Subcutaneous abdominal adipose tissue (tissue), 5 donors: ENCODE results near the gene POU3F2.

Source experiments
- H3K27ac ChIP-seq: one replicate; pipeline ENCODE4 v1.7.0; 2013; ENCODE audit warnings: low read depth, mild to moderate bottlenecking, inconsistent platforms, low read length, moderate library complexity
- H3K27me3 ChIP-seq, 5 donors: one replicate each; pipeline ENCODE4 v1.7.0; 2013; ENCODE audit warnings: low read length in 5 of 5, inconsistent platforms in 1 of 5; ENCODE audit not compliant: control insufficient read depth in 5 of 5, insufficient read depth in 4 of 5
- H3K36me3 ChIP-seq, 5 donors: one replicate each; pipeline ENCODE4 v1.7.0; 2013; ENCODE audit warnings: low read length in 5 of 5; ENCODE audit not compliant: control insufficient read depth in 5 of 5, insufficient read depth in 5 of 5
- H3K4me1 ChIP-seq, 5 donors: one replicate each; pipeline ENCODE4 v1.7.0; 2013; ENCODE audit warnings: low read length in 5 of 5, mild to moderate bottlenecking in 3 of 5, moderate library complexity in 1 of 5; ENCODE audit not compliant: control insufficient read depth in 5 of 5, insufficient read depth in 5 of 5
- H3K4me3 ChIP-seq, 5 donors: one replicate each; pipeline ENCODE4 v1.7.0; 2013; ENCODE audit warnings: low read length in 5 of 5, low read depth in 1 of 5
- H3K9ac ChIP-seq, 5 donors: one replicate each; pipeline ENCODE4 v1.7.0; 2013; ENCODE audit warnings: low read length in 5 of 5, mild to moderate bottlenecking in 4 of 5, moderate library complexity in 3 of 5
- H3K9me3 ChIP-seq, 5 donors: one replicate each; pipeline ENCODE4 v1.7.0; 2013; ENCODE audit warnings: low read length in 5 of 5; ENCODE audit not compliant: control insufficient read depth in 5 of 5
- donor health status: healthy.
- donor health status: healthy.
- donor health status: healthy.
- donor health status: healthy.
- donor health status: healthy.

POU3F2 gene

GRCh38 chr6:98834060-98835031, at the start of gene POU3F2:
POU3F2 (plus strand) TSS chr6:98834574; CDS start chr6:98834874, 300 bp downstream.
- Histone ChIP-seq H3K27ac (no peak within 1 kb of the TSS), H3K9ac (peak within 1 kb of the TSS in 3 of 5 donors; percentile 2 to 66 (median 23)), H3K36me3 (no peaks in the 10 kb centered on the region), H3K9me3 (no peaks in the 10 kb centered on the region), H3K4me1 (peaks cover 1 to 53% (median 48%) of the 10 kb centered on the region in 5 donors), H3K27me3 (peaks cover 47 to 75% (median 64%) of the 10 kb centered on the region in 5 donors), H3K4me3 (peak within 1 kb of the TSS; percentile 54 to 87 (median 73))

GRCh38 chr6:98787435-98787834, 46.9 kb upstream of the POU3F2 start:
- H3K9ac ChIP-seq: no peak overlapping the region
- no peaks in the 10 kb centered on the region for H3K4me1 ChIP-seq
- no peaks in the 10 kb centered on the region for H3K36me3 ChIP-seq
- H3K9me3 ChIP-seq: no peaks in the 10 kb centered on the region
- no peak overlapping the region for H3K27ac ChIP-seq
- no peak overlapping the region for H3K4me3 ChIP-seq
- H3K27me3 ChIP-seq: peaks cover 0 to 12% (median 7%) of the 10 kb centered on the region in 5 donors

GRCh38 chr6:98787961-98788360, 46.4 kb upstream of the POU3F2 start:
- Histone ChIP-seq H3K4me3 (no peak overlapping the region), H3K9me3 (no peaks in the 10 kb centered on the region), H3K27ac (no peak overlapping the region), H3K36me3 (no peaks in the 10 kb centered on the region), H3K27me3 (peaks cover 0 to 12% (median 7%) of the 10 kb centered on the region in 5 donors), H3K9ac (no peak overlapping the region), H3K4me1 (no peaks in the 10 kb centered on the region)

GRCh38 chr6:98794307-98794842, 40.0 kb upstream of the POU3F2 start:
- no peaks in the 10 kb centered on the region for H3K9me3 ChIP-seq
- H3K36me3 ChIP-seq: no peaks in the 10 kb centered on the region

GRCh38 chr6:98797217-98797994, 37.0 kb upstream of the POU3F2 start:
- no peak overlapping the region for H3K9ac ChIP-seq
- H3K27ac ChIP-seq: no peak overlapping the region
- H3K36me3 ChIP-seq: no peaks in the 10 kb centered on the region
- H3K9me3 ChIP-seq: no peaks in the 10 kb centered on the region
- no peak overlapping the region for H3K4me3 ChIP-seq
- H3K27me3 ChIP-seq: peaks cover 0 to 9% (median 3%) of the 10 kb centered on the region in 5 donors
- no peaks in the 10 kb centered on the region for H3K4me1 ChIP-seq

More at GRCh38 chr6:98794307-98794842, 40.0 kb upstream of the POU3F2 start:
- H3K9ac ChIP-seq: no peak overlapping the region
- H3K4me1 ChIP-seq: no peaks in the 10 kb centered on the region
- H3K4me3 ChIP-seq: no peak overlapping the region
- H3K27ac ChIP-seq: no peak overlapping the region
- H3K27me3 ChIP-seq: peaks cover 0 to 16% (median 4%) of the 10 kb centered on the region in 5 donors

GRCh38 chr6:98800866-98801265, 33.5 kb upstream of the POU3F2 start:
- H3K36me3 ChIP-seq: no peaks in the 10 kb centered on the region
- peaks cover 0 to 4% (median 0%) of the 10 kb centered on the region in 5 donors for H3K9me3 ChIP-seq
- no peak overlapping the region for H3K27ac ChIP-seq
- peaks cover 0 to 4% (median 0%) of the 10 kb centered on the region in 5 donors for H3K27me3 ChIP-seq
- no peak overlapping the region for H3K9ac ChIP-seq
- no peaks in the 10 kb centered on the region for H3K4me1 ChIP-seq
- no peak overlapping the region for H3K4me3 ChIP-seq

GRCh38 chr6:98808541-98809210, 25.7 kb upstream of the POU3F2 start:
- no peaks in the 10 kb centered on the region for H3K27me3 ChIP-seq
- no peak overlapping the region for H3K4me3 ChIP-seq

GRCh38 chr6:98812220-98812619, 22.2 kb upstream of the POU3F2 start:
- H3K27ac ChIP-seq: no peak overlapping the region
- no peaks in the 10 kb centered on the region for H3K27me3 ChIP-seq
- no peak overlapping the region for H3K9ac ChIP-seq
- no peaks in the 10 kb centered on the region for H3K36me3 ChIP-seq
- peaks cover 0 to 4% (median 0%) of the 10 kb centered on the region in 5 donors for H3K9me3 ChIP-seq
- H3K4me1 ChIP-seq: no peaks in the 10 kb centered on the region
- no peak overlapping the region for H3K4me3 ChIP-seq

More at GRCh38 chr6:98808541-98809210, 25.7 kb upstream of the POU3F2 start:
- H3K9me3 ChIP-seq: peaks cover 0 to 4% (median 0%) of the 10 kb centered on the region in 5 donors
- no peaks in the 10 kb centered on the region for H3K4me1 ChIP-seq
- H3K27ac ChIP-seq: no peak overlapping the region
- no peaks in the 10 kb centered on the region for H3K36me3 ChIP-seq
- no peak overlapping the region for H3K9ac ChIP-seq

- H3K4me3 ChIP-seq: no peak overlapping the region
- no peak overlapping the region for H3K27ac ChIP-seq
- H3K4me1 ChIP-seq: no peaks in the 10 kb centered on the region
- H3K9me3 ChIP-seq: peaks cover 0 to 4% (median 0%) of the 10 kb centered on the region in 5 donors
- no peaks in the 10 kb centered on the region for H3K36me3 ChIP-seq
- H3K9ac ChIP-seq: no peak overlapping the region
- peaks cover 0 to 22% (median 7%) of the 10 kb centered on the region in 5 donors for H3K27me3 ChIP-seq
These were observed 17.6 kb upstream of the POU3F2 start for GRCh38 chr6:98816799-98817198.
